Subcutaneous adipose tissue (tissue), 4 donors: Measurements from ENCODE around the gene SPEM1. TPM values are rescaled to one million over a fixed set of nuclear protein-coding genes. Genes with fewer than 3 reads are reported as not detected.

ENCODE experiments used
- CTCF ChIP-seq: fragments of 450-650 bp; IDR thresholded peaks from one replicate; pipeline ENCODE4 v1.5.1; 2016; ENCODE audit warnings: low read depth, mild to moderate bottlenecking, control low read depth, antibody characterized with exemption, moderate library complexity
- total RNA-seq, 4 donors: library from RNA; depleted of rRNA; stranded (reverse); fragments of >200 nt; gene quantifications; one replicate each; pipeline ENCODE4 v1.1.0, GENCODE V29; 2016

Gene SPEM1
- total RNA-seq, 4 donors from 2014 or later = not detected

GRCh38 chr17:7462474-7463371 is 42.6 kb downstream of the SPEM1 start:
- no peak for TF ChIP-seq CTCF

- TF ChIP-seq CTCF = no peak
Observed at GRCh38 chr17:7463372-7463846, 43.3 kb downstream of the SPEM1 start.

DNA sequence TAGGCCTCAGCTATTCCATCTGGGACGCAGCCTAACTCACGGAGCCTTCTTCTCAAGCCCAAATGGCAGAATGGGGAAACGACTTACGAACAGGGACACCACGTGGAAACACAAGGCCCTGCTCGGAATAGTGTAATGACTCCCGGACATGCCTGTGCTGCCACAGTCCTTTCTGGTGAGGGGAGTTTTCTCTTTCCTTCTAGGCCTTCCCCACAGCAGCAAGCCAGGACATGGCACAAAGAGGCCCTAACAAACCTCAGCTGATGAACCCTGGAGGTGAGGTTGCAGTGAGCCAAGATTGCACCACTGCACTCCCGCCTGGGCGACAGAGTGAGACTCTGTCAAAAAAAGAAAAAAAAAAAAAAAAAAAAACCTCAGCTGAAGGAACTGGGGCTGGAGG is 44.0 kb downstream of the SPEM1 start:
- TF ChIP-seq CTCF = no peak

- no peak for TF ChIP-seq CTCF
Observed at GRCh38 chr17:7465597-7466275, 45.6 kb downstream of the SPEM1 start.

DNA sequence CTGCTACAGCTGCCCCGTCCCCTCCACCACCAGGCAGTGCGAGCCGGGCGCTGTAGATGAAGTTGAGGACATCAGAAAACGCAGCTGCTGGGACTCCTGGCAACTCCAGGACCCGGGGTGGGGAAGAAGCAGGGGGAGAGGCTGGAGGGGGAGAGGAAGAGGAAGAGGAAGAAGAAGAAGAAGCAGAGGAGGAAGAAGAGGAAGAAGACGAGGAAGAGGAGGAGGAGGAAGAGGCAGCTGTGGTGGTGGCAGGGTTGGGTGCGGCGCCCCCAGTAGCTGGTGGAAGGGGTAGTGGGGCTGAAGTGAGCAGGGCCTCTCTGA is 46.2 kb downstream of the SPEM1 start:
- no peak for TF ChIP-seq CTCF

- no peak for TF ChIP-seq CTCF
Observed at GRCh38 chr17:7466639-7467341, 46.7 kb downstream of the SPEM1 start.

DNA sequence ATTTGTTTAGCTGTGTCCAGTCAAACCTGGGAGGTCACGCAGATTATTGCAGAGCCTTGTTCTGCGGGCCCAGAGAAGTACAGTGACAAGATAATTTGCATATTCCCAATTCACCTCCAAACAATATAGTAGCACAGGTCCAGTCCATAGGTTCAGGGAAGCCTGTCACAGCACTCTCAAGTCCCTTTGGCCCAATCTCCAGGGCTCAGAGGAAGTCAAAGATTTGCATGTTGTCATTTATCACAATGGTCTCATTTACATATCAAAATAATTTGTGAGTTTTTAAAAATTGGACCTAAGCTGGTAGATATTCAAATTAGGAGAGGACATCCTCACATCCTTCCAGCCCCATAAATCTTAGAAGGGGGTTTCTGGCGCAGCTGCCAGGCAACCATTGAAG is 47.4 kb downstream of the SPEM1 start:
- TF ChIP-seq CTCF = no peak
